ENCODE measurements around the gene TRIM16. TPM values are rescaled to one million over a fixed set of nuclear protein-coding genes. Genes with fewer than 3 reads are reported as not detected.
"Not testable (repeated sequence)": the region's sequence is repeated elsewhere in the genome, so short reads cannot be mapped to it uniquely, and the experiment has no call there.

TRIM16 gene
- polyA plus RNA-seq, 1 donor (not counting 4 experiments of a cell fraction or from before 2014, with no cell fraction given): 62.3 TPM

DNA sequence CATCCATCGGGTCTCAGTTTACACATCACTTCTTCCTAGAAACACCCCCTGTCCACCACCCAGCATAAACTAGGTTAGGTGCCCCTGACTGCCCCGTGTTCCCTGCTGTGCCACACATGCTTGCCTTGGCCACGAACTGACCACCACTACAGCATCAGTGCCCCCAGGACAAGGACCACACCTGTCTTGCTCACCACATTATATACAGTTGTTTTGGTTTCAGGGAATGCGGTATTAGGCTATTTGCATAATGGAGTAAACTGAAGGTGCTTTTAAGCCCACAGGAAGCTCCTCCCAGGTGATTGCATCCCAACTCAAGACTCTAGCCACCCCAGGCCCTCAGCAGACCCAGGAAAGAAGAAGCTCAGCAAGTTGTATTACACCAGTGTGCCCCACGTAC is 100.8 kb downstream of the TRIM16 start:
- H2AFZ ChIP-seq (ENCODE audit: control insufficient read depth, low read length); H3K4me1 ChIP-seq (ENCODE audit: control insufficient read depth, extremely low read depth, insufficient read depth, low read length); H3K27ac ChIP-seq (ENCODE audit: control insufficient read depth, insufficient read depth, low read length); H3K27me3 ChIP-seq (ENCODE audit: control insufficient read depth, extremely low read depth, insufficient read depth, low read length); dilution Hi-C loops (cut with MboI; ENCODE audit: extremely low pct_ligation_motif_present, low sequenced_read_pairs); H3K79me2 ChIP-seq (ENCODE audit: control insufficient read depth, insufficient read depth, low read length); H3K9me1 ChIP-seq (ENCODE audit: control insufficient read depth, extremely low read depth, insufficient read depth, low read length); H3K9ac ChIP-seq (ENCODE audit: control insufficient read depth, extremely low read depth, insufficient read depth, low read length); H3K36me3 ChIP-seq (ENCODE audit: control insufficient read depth in 2 of 2, extremely low read depth in 1 of 2, insufficient read depth in 2 of 2, low read length in 2 of 2); DNase-seq (ENCODE audit: low read depth, low spot score); H3K4me2 ChIP-seq (ENCODE audit: control insufficient read depth, extremely low read depth, insufficient read depth, low read depth, low read length); H3K4me3 ChIP-seq (ENCODE audit: control insufficient read depth in 2 of 3, extremely low read depth in 1 of 3, insufficient read depth in 2 of 3, low read depth in 1 of 3, low read length in 3 of 3); H4K20me1 ChIP-seq (ENCODE audit: control insufficient read depth, extremely low read depth, insufficient read depth, low read length); H3K9me3 ChIP-seq (ENCODE audit: control insufficient read depth, low read depth, low read length): not testable (repeated sequence)
- peak; percentile 36 for FAIRE-seq

DNA sequence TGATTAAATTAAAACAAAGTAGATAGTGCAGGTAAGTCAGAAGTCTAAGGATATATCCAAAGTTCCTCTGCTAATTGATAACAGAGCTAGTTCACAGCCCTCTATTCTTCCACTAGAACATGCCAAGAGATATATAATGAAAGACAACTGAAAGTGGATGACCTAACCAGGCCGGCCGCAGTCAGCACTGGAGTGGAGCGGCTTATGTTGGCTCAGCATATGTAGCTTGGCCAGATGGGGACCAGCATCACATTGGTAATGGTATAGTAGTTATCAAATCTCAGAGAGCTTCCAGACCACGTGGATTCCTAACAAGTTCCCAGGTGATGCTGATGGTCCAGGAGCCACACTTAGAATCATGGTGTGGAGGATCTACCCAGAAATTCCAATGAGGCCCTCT is 102.6 kb downstream of the TRIM16 start:
- H2AFZ ChIP-seq (ENCODE audit: control insufficient read depth, low read length); dilution Hi-C loops (cut with MboI; ENCODE audit: extremely low pct_ligation_motif_present, low sequenced_read_pairs); H3K9me1 ChIP-seq (ENCODE audit: control insufficient read depth, extremely low read depth, insufficient read depth, low read length); H4K20me1 ChIP-seq (ENCODE audit: control insufficient read depth, extremely low read depth, insufficient read depth, low read length); H3K9me3 ChIP-seq (ENCODE audit: control insufficient read depth, low read depth, low read length); H3K4me1 ChIP-seq (ENCODE audit: control insufficient read depth, extremely low read depth, insufficient read depth, low read length); FAIRE-seq; H3K4me2 ChIP-seq (ENCODE audit: control insufficient read depth, extremely low read depth, insufficient read depth, low read depth, low read length); H3K27ac ChIP-seq (ENCODE audit: control insufficient read depth, insufficient read depth, low read length); H3K9ac ChIP-seq (ENCODE audit: control insufficient read depth, extremely low read depth, insufficient read depth, low read length); DNase-seq (ENCODE audit: low read depth, low spot score); H3K79me2 ChIP-seq (ENCODE audit: control insufficient read depth, insufficient read depth, low read length); H3K36me3 ChIP-seq (ENCODE audit: control insufficient read depth in 2 of 2, extremely low read depth in 1 of 2, insufficient read depth in 2 of 2, low read length in 2 of 2); H3K27me3 ChIP-seq (ENCODE audit: control insufficient read depth, extremely low read depth, insufficient read depth, low read length); H3K4me3 ChIP-seq (ENCODE audit: control insufficient read depth in 2 of 3, extremely low read depth in 1 of 3, insufficient read depth in 2 of 3, low read depth in 1 of 3, low read length in 3 of 3): not testable (repeated sequence)

Small RNA genes within 50 kb of the gene (small RNA-seq; reads per million reads assigned to genes)
- 0 reads per million in 3 experiments for gene AC005838.1 (ENCODE audit: insufficient read length in 3 of 3, low read depth in 3 of 3, low replicate concordance in 1 of 3)
- 0 reads per million in 3 experiments for gene ZNF29P (ENCODE audit: insufficient read length in 3 of 3, low read depth in 3 of 3, low replicate concordance in 1 of 3)

Other genes starting within 250 kb of the TRIM16 start
- 0.79 to 1.2 TPM (median 0.93 TPM) in 3 replicates for gene CDRT4, start 216.7 kb downstream of the TRIM16 start, polyA plus RNA-seq
- gene TVP23C, start 120.8 kb downstream of the TRIM16 start, polyA plus RNA-seq: 2.4 to 5.7 TPM (median 4.0 TPM) in 3 replicates
- 2.8 to 5.0 TPM (median 4.4 TPM) in 3 replicates for gene FBXW10B, start 64.6 kb downstream of the TRIM16 start, polyA plus RNA-seq
- gene ZNF286A, start 15.4 kb upstream of the TRIM16 start, polyA plus RNA-seq: 12.3 to 32.3 TPM (median 19.5 TPM) in 3 replicates
- 0.08 TPM in 1 of 3 replicates, not detected in the others for gene TBC1D26, start 48.0 kb upstream of the TRIM16 start, polyA plus RNA-seq

Measured in keratinocyte (primary cell).